OCI-LY1 (cell line): ENCODE measurements around the gene TLE3.

Experiments
- H2AFZ ChIP-seq: fragments of 200-600 bp; sonication (generic), shearing (Covaris generic); 2 replicates; pipeline ENCODE4 v1.6.0; 2014; ENCODE audit warnings: antibody characterized with exemption, mild to moderate bottlenecking, low read length
- H3F3A ChIP-seq: fragments of 200-600 bp; sonication (generic), shearing (Covaris generic); 2 replicates; pipeline ENCODE4 v1.6.0; 2014; ENCODE audit warnings: mild to moderate bottlenecking, antibody characterized with exemption, low read length, moderate library complexity; ENCODE audit not compliant: insufficient read depth
- H3K27ac ChIP-seq: fragments of 200-600 bp; sonication (generic); 2 replicates; pipeline ENCODE4 v1.5.1; 2014; ENCODE audit warnings: low read length, mixed run types, mild to moderate bottlenecking, low read depth; ENCODE audit not compliant: poor library complexity, severe bottlenecking
- H3K27me3 ChIP-seq: fragments of 200-600 bp; sonication (generic); 2 replicates; pipeline ENCODE4 v1.6.0; 2014; ENCODE audit warnings: antibody characterized with exemption, mild to moderate bottlenecking, low read length, moderate library complexity; ENCODE audit not compliant: insufficient read depth
- H3K36me3 ChIP-seq: fragments of 200-600 bp; sonication (generic); 2 replicates; pipeline ENCODE4 v1.6.1; 2014; ENCODE audit warnings: mild to moderate bottlenecking, antibody characterized with exemption, low read length, moderate library complexity, mixed read lengths; ENCODE audit not compliant: insufficient read depth
- H3K4me1 ChIP-seq: fragments of 200-600 bp; sonication (generic); 2 replicates; pipeline ENCODE4 v1.5.1; 2014; ENCODE audit warnings: mild to moderate bottlenecking, low read length, moderate library complexity; ENCODE audit not compliant: insufficient read depth, severe bottlenecking
- H3K4me2 ChIP-seq: fragments of 200-600 bp; sonication (generic), shearing (Covaris generic); 2 replicates; pipeline ENCODE4 v1.6.1; 2014; ENCODE audit warnings: low read length
- H3K4me3 ChIP-seq: fragments of 200-600 bp; sonication (generic); 2 replicates; pipeline ENCODE4 v1.5.1; 2014; ENCODE audit warnings: low read length, low read depth, mild to moderate bottlenecking, mixed read lengths; ENCODE audit not compliant: poor library complexity, severe bottlenecking
- H3K79me2 ChIP-seq: fragments of 200-600 bp; shearing (Covaris generic); 2 replicates; pipeline ENCODE4 v1.6.1; 2016; ENCODE audit warnings: mixed run types, low read length, mixed read lengths; ENCODE audit not compliant: insufficient read depth
- H3K9ac ChIP-seq: fragments of 200-600 bp; sonication (generic), shearing (Covaris generic); 2 replicates; pipeline ENCODE4 v1.6.1; 2014; ENCODE audit warnings: mild to moderate bottlenecking, low read length, mixed read lengths
- H3K9me2 ChIP-seq: fragments of 200-600 bp; sonication (generic), shearing (Covaris generic); 2 replicates; pipeline ENCODE4 v1.6.1; 2014; ENCODE audit warnings: low read depth, mild to moderate bottlenecking, low read length, mixed read lengths
- H3K9me3 ChIP-seq: fragments of 200-600 bp; shearing (Covaris generic); 2 replicates; pipeline ENCODE4 v1.6.1; 2014; ENCODE audit warnings: low read length, mixed read lengths
- H4K20me1 ChIP-seq: fragments of 200-600 bp; sonication (generic), shearing (Covaris generic); 2 replicates; pipeline ENCODE4 v1.6.0; 2016; ENCODE audit warnings: mild to moderate bottlenecking, low read length; ENCODE audit not compliant: insufficient read depth
- EZH2 ChIP-seq: fragments of 200-600 bp; sonication (generic), shearing (Covaris generic); IDR thresholded peaks from 2 replicates; pipeline ENCODE4 v1.8.0; 2017; ENCODE audit warnings: borderline replicate concordance, mixed run types, mild to moderate bottlenecking, antibody characterized with exemption, low read length, moderate library complexity, mixed read lengths
- TF ChIP-seq, protein P1 (sequence below): fragments of 200-600 bp; sonication (generic), shearing (Covaris generic); IDR thresholded peaks from 2 replicates; pipeline ENCODE4 v1.5.1; 2017; ENCODE audit warnings: mild to moderate bottlenecking, antibody characterized with exemption, low read length, moderate library complexity, mixed read lengths

Gene TLE3

DNA sequence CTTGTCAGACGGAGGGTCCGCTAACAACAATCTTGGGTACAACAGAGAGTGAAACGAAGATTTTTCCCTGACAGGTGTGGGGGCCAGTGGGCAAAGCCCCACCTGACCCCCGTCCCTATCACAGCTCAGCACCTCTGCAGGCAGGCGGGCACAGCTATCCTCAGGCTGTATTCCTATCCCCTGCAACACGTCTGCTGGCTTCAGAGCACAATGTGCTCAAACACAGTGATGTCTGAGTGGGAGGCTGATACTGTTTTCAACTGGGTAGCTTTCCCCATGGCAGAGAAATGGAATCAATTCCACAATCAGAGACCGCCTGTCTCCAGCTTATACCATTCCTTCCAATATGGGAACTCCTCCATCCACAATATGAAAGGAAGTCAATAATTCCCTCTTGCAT is 28.0 kb downstream of the TLE3 start:
- Histone ChIP-seq H3K9me3 (no peaks in the 10 kb centered on the region), H2AFZ (no peak overlapping the region), H3K9ac (no peak overlapping the region), H4K20me1 (no peaks in the 10 kb centered on the region), H3K27ac (no peak overlapping the region), H3K36me3 (peaks cover 99% of the 10 kb centered on the region), H3K79me2 (no peaks in the 10 kb centered on the region), H3K27me3 (no peaks in the 10 kb centered on the region), H3K4me3 (no peak overlapping the region), H3K4me2 (no peak overlapping the region), H3F3A (no peaks in the 10 kb centered on the region), H3K4me1 (no peaks in the 10 kb centered on the region), H3K9me2 (no peaks in the 10 kb centered on the region)
- TF ChIP-seq, protein P1, sequence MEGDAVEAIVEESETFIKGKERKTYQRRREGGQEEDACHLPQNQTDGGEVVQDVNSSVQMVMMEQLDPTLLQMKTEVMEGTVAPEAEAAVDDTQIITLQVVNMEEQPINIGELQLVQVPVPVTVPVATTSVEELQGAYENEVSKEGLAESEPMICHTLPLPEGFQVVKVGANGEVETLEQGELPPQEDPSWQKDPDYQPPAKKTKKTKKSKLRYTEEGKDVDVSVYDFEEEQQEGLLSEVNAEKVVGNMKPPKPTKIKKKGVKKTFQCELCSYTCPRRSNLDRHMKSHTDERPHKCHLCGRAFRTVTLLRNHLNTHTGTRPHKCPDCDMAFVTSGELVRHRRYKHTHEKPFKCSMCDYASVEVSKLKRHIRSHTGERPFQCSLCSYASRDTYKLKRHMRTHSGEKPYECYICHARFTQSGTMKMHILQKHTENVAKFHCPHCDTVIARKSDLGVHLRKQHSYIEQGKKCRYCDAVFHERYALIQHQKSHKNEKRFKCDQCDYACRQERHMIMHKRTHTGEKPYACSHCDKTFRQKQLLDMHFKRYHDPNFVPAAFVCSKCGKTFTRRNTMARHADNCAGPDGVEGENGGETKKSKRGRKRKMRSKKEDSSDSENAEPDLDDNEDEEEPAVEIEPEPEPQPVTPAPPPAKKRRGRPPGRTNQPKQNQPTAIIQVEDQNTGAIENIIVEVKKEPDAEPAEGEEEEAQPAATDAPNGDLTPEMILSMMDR, result no peak
- no peak for TF ChIP-seq EZH2

DNA sequence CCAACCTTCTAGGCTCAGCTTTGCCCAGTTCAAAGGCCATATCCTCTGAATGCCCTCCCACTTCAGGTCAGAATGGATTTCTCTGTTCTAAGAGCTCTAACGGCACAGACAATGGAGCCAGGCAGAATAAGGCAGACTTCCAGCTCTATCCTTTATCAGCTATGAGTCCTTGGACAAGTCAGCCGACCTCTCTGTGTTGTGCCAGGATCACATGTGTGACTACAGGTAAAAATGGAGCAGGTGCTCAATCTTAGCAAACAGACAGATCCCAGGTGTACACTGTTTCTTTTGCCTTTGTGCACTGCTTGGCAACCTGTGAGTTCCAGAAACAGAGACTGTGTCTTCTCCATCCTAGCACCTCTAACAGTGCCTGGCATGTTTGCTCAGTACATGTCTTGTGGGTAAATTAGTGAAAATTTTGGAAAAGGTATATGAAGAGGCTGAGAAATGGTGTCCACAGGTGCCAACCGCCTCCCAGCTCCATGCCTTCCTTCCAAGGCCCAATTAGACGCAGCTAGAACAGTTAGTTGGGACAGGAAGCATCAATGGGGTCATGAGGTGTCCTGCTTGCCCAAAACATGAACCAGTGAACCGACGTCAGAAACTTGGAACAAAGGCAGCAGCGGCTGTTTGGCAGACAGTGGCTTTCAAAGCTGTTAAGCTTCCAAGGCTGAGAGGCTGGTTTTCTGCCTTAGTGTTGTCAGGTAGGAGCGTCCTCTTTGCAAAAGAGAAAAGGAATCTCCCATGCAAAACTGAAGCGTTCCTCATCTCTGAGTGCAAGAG is 28.7 kb downstream of the TLE3 start:
- Histone ChIP-seq H2AFZ (no peak overlapping the region), H3K36me3 (peaks cover 99% of the 10 kb centered on the region), H3K4me2 (no peak overlapping the region), H3K79me2 (no peaks in the 10 kb centered on the region), H3F3A (no peaks in the 10 kb centered on the region), H4K20me1 (no peaks in the 10 kb centered on the region), H3K9me2 (no peaks in the 10 kb centered on the region), H3K27ac (no peak overlapping the region), H3K9ac (no peak overlapping the region), H3K4me3 (no peak overlapping the region), H3K9me3 (no peaks in the 10 kb centered on the region), H3K4me1 (no peaks in the 10 kb centered on the region), H3K27me3 (no peaks in the 10 kb centered on the region)
- TF ChIP-seq, protein P1, result no peak
- TF ChIP-seq EZH2, result no peak

DNA sequence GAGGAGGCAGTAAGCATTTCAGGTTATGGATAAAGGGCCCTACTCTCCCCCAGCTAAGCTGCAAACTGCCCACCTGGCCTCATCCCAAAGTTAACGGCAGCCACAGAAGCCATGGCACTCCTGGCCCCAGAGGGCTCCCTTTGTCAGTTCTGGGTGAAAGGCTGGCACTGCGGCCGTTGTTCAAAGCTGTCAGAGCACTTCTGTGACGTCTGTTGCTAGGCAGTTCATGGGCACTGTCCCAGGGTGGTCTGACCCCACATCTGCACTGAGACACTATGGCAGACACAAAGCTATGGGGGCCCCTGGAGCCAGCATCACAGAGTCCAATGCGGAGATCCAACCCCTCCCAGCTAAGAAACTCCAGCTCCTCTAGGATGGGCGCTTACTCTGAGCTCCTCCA is 30.0 kb downstream of the TLE3 start:
- no peak overlapping the region for H3K4me2 ChIP-seq
- no peaks in the 10 kb centered on the region for H4K20me1 ChIP-seq
- no peaks in the 10 kb centered on the region for H3F3A ChIP-seq
- no peaks in the 10 kb centered on the region for H3K9me3 ChIP-seq
- no peak overlapping the region for H2AFZ ChIP-seq
- TF ChIP-seq, protein P1, result no peak
- no peak for TF ChIP-seq EZH2
- H3K79me2 ChIP-seq, result no peaks in the 10 kb centered on the region
- no peaks in the 10 kb centered on the region for H3K27me3 ChIP-seq
- no peak overlapping the region for H3K4me3 ChIP-seq
- no peak overlapping the region for H3K9ac ChIP-seq
- H3K4me1 ChIP-seq, result no peaks in the 10 kb centered on the region
- no peak overlapping the region for H3K27ac ChIP-seq
- peaks cover 99% of the 10 kb centered on the region for H3K36me3 ChIP-seq
- no peaks in the 10 kb centered on the region for H3K9me2 ChIP-seq
